MM.1S (cell line): ENCODE results near the gene EIF1AY.

Source experiments
- DNase-seq: peaks from one replicate; pipeline ENCODE4 v3.0.0-alpha.2; 2015
- H2AFZ ChIP-seq: fragments of 300-600 bp; sonication (generic); 2 replicates; pipeline ENCODE4 v1.6.0; 2016; ENCODE audit warnings: antibody characterized with exemption, low read length
- H3F3A ChIP-seq: fragments of 300-600 bp; sonication (generic); 2 replicates; pipeline ENCODE4 v1.6.1; 2016; ENCODE audit warnings: mild to moderate bottlenecking, antibody characterized with exemption, low read length, moderate library complexity, mixed read lengths; ENCODE audit not compliant: insufficient read depth
- H3K27ac ChIP-seq: fragments of 300-600 bp; sonication (generic); 2 replicates; pipeline ENCODE4 v1.5.1; 2016; ENCODE audit warnings: mild to moderate bottlenecking, low read length
- H3K27me3 ChIP-seq: fragments of 300-600 bp; sonication (generic); replicated peaks from 2 replicates; pipeline ENCODE4 v1.6.0; 2016; ENCODE audit warnings: low read length; ENCODE audit not compliant: insufficient read depth
- H3K36me3 ChIP-seq: fragments of 300-600 bp; sonication (generic); replicated peaks from 2 replicates; pipeline ENCODE4 v1.6.1; 2016; ENCODE audit warnings: mild to moderate bottlenecking, low read length, mixed read lengths; ENCODE audit not compliant: insufficient read depth
- H3K4me1 ChIP-seq: fragments of 300-600 bp; sonication (generic); 2 replicates; pipeline ENCODE4 v1.6.1; 2016; ENCODE audit warnings: low read length, mixed read lengths
- H3K4me2 ChIP-seq: fragments of 300-600 bp; sonication (generic); 2 replicates; pipeline ENCODE4 v1.6.0; 2016; ENCODE audit warnings: low read depth, low read length
- H3K4me3 ChIP-seq: fragments of 300-600 bp; sonication (generic); 2 replicates; pipeline ENCODE4 v1.5.1; 2016; ENCODE audit warnings: low read length, mixed read lengths
- H3K79me2 ChIP-seq: fragments of 300-600 bp; sonication (generic); 2 replicates; pipeline ENCODE4 v1.6.1; 2016; ENCODE audit warnings: mixed run types, low read length, mixed read lengths
- H3K9ac ChIP-seq: fragments of 300-600 bp; sonication (generic); 2 replicates; pipeline ENCODE4 v1.6.1; 2016; ENCODE audit warnings: low read length, mixed read lengths
- H3K9me2 ChIP-seq: fragments of 300-600 bp; sonication (generic); replicated peaks from 2 replicates; pipeline ENCODE4 v1.6.1; 2016; ENCODE audit warnings: mild to moderate bottlenecking, low read length, mixed read lengths; ENCODE audit not compliant: insufficient read depth
- H3K9me3 ChIP-seq: fragments of 300-600 bp; sonication (generic); replicated peaks from 2 replicates; pipeline ENCODE4 v1.6.1; 2016; ENCODE audit warnings: mild to moderate bottlenecking, low read length, mixed read lengths; ENCODE audit not compliant: insufficient read depth
- H4K20me1 ChIP-seq: fragments of 300-600 bp; sonication (generic); 2 replicates; pipeline ENCODE4 v1.6.1; 2016; ENCODE audit warnings: mild to moderate bottlenecking, low read length, moderate library complexity, mixed read lengths; ENCODE audit not compliant: insufficient read depth
- CTCF ChIP-seq: fragments of 300-600 bp; sonication (generic); IDR thresholded peaks from 2 replicates; pipeline ENCODE4 v1.5.1; 2016; ENCODE audit warnings: antibody characterized with exemption, low read length, mixed read lengths
- EZH2 ChIP-seq: fragments of 300-600 bp; sonication (generic); optimal IDR thresholded peaks from 2 replicates; pipeline ENCODE3; 2017; ENCODE audit warnings: low read depth, mild to moderate bottlenecking, antibody characterized with exemption, low read length, mixed read lengths
- EZH2phosphoT487 ChIP-seq: fragments of 300-600 bp; sonication (generic); IDR thresholded peaks from 2 replicates; pipeline ENCODE4 v1.6.1; 2018; ENCODE audit warnings: antibody characterized with exemption, low read length

EIF1AY gene

GRCh38 chrY:20578206-20578605 lies 2.6 kb downstream of the EIF1AY start:
- no peak for DNase-seq
- no peak overlapping the region for H2AFZ ChIP-seq
- no peaks in the 10 kb centered on the region for H3K27me3 ChIP-seq
- no peaks in the 10 kb centered on the region for H3K4me1 ChIP-seq
- no peak overlapping the region for H3K27ac ChIP-seq
- H3K9me2 ChIP-seq = no peaks in the 10 kb centered on the region
- H3K4me3 ChIP-seq = no peak overlapping the region
- H3K4me2 ChIP-seq = no peak overlapping the region
- no peaks in the 10 kb centered on the region for H3K79me2 ChIP-seq
- no peaks in the 10 kb centered on the region for H3K9me3 ChIP-seq
- no peaks in the 10 kb centered on the region for H3F3A ChIP-seq
- no peak overlapping the region for H3K9ac ChIP-seq
- H4K20me1 ChIP-seq = no peaks in the 10 kb centered on the region
- H3K36me3 ChIP-seq = no peaks in the 10 kb centered on the region
- TF ChIP-seq CTCF (no peak), EZH2phosphoT487 (no peak), EZH2 (no peak)

- no peaks in the 10 kb centered on the region for H4K20me1 ChIP-seq
- no peaks in the 10 kb centered on the region for H3K36me3 ChIP-seq
- H3K79me2 ChIP-seq = no peaks in the 10 kb centered on the region
- no peaks in the 10 kb centered on the region for H3K27me3 ChIP-seq
- no peak overlapping the region for H3K27ac ChIP-seq
- H3K9me3 ChIP-seq = no peaks in the 10 kb centered on the region
- no peaks in the 10 kb centered on the region for H3K9me2 ChIP-seq
- no peak for DNase-seq
- H2AFZ ChIP-seq = no peak overlapping the region
- TF ChIP-seq EZH2 (no peak), EZH2phosphoT487 (no peak), CTCF (no peak)
- H3F3A ChIP-seq = no peaks in the 10 kb centered on the region
- H3K4me3 ChIP-seq = no peak overlapping the region
- no peak overlapping the region for H3K9ac ChIP-seq
- H3K4me1 ChIP-seq = no peaks in the 10 kb centered on the region
- H3K4me2 ChIP-seq = no peak overlapping the region
Measured at GRCh38 chrY:20581687-20582086, 6.1 kb downstream of the EIF1AY start.

- Histone ChIP-seq H3K27ac (no peak overlapping the region), H2AFZ (no peak overlapping the region), H3K4me3 (no peak overlapping the region), H3K27me3 (no peaks in the 10 kb centered on the region), H3F3A (no peaks in the 10 kb centered on the region), H3K9me2 (no peaks in the 10 kb centered on the region), H4K20me1 (no peaks in the 10 kb centered on the region), H3K4me1 (no peaks in the 10 kb centered on the region), H3K79me2 (no peaks in the 10 kb centered on the region), H3K9me3 (no peaks in the 10 kb centered on the region), H3K4me2 (no peak overlapping the region), H3K9ac (no peak overlapping the region), H3K36me3 (no peaks in the 10 kb centered on the region)
- TF ChIP-seq EZH2phosphoT487 = no peak
- TF ChIP-seq EZH2 = no peak
- no peak for TF ChIP-seq CTCF
- DNase-seq = no peak
Measured at GRCh38 chrY:20586161-20586560, 10.6 kb downstream of the EIF1AY start.
